Spleen (tissue), 7 donors: Measurements from ENCODE around the gene CD93.

Experiments
- CTCF ChIP-seq, 11 experiments: fragments of 200-600 bp in 7 of 11; fragments of 450-650 bp in 4 of 11; sonication (generic) in 4 of 11; IDR thresholded peaks in 8 of 11; conservative IDR thresholded peaks in 3 of 11; 1 replicate in 7 of 11; 2 replicates in 4 of 11; pipeline versions ENCODE4 v1.4.0 to v1.8.0; 2016 to 2021; ENCODE audit warnings: antibody characterized with exemption in 11 of 11, inconsistent platforms in 4 of 11, mild to moderate bottlenecking in 1 of 11
- POLR2A ChIP-seq, 3 donors: fragments of 450-650 bp; IDR thresholded peaks; one replicate each; pipeline ENCODE4 v1.5.1; 2017; ENCODE audit warnings: antibody characterized with exemption in 3 of 3, mild to moderate bottlenecking in 1 of 3
- donor health status: DM: no; HTN: no; CAD: no; lungs with moderate emphysema.
- donor health status: DM: no; HTN: no; CAD: no.
- donor health status: DM: no; HTN: no; CAD: no.

- TF ChIP-seq POLR2A (IDR thresholded peaks at IDR 0.05): no peak
- no peak for TF ChIP-seq CTCF (IDR thresholded peaks at IDR 0.05 in 8 of 11, conservative IDR thresholded peaks at IDR 0.05 in 3 of 11)
Measured at GRCh38 chr20:23093613-23094012, 7.5 kb upstream of the CD93 start.
